Stimulated activated CD4-positive, alpha-beta T cell treated with anti-CD3 and anti-CD28 coated beads, Interleukin-12 subunit alpha, Interleukin-12 subunit beta, amount 100 ng/mL, for 48 hours (primary cell): ENCODE measurements around the gene MED20.

ENCODE experiments used
- DNase-seq, 3 donors: peaks; one replicate each; pipeline ENCODE4 v3.0.0-alpha.2; 2020; ENCODE audit warnings: low read depth in 2 of 3, low spot score in 1 of 3

MED20 gene

GRCh38 chr6:41914869-41915530 is 5.9 kb downstream of the MED20 start:
- no peak for DNase-seq

DNA sequence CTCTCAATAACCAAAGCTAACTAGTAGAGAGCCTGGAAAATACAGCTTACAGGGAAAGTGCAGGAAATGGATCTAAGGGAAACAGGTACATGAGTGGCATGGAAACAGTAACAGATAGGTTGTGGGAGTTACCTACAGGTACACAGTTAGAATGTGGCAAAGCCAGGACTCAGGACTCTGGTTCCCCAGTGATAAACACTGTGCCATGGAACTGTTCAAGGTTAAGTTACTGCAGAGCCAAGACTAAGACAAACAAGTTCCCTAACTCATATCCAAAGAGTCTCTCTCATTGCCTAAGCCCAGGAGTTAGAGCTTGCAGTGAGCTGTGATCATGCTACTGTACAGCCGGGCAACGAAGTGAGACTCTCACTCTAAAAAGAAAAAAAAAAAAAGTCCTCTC is 6.6 kb downstream of the MED20 start:
- DNase-seq = no peak

- DNase-seq = no peak
Observed at GRCh38 chr6:41909727-41910126, 11.2 kb downstream of the MED20 start.

- peak; percentile 35 to 49 (median 48) for DNase-seq
Observed at GRCh38 chr6:41901882-41902519, 18.9 kb downstream of the MED20 start.

GRCh38 chr6:41900861-41901260 is 20.1 kb downstream of the MED20 start:
- DNase-seq = no peak

DNA sequence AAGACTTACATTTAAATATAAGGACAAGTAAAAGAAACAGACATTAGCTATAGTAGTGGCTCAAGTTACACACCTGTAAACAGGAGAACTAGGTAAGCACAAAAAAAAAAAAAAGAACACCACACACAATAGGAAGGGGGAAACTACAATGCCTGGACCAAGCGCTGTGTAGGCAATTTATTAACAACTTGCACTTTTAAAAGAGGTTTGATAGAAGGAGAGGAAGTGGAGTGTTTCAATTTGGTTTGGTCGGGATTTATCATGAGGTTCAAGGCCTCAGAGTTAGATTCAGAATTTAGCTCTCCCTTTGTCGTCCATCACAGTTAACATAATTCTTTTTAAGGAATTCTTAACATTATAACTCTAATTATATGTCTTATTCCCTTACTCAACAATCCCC is 24.7 kb downstream of the MED20 start:
- no peak for DNase-seq

GRCh38 chr6:41895300-41896233 is 25.4 kb downstream of the MED20 start, which contains the start of gene USP49:
USP49 (minus strand) TSS chr6:41895375; CDS start chr6:41806983, 88,392 bp downstream.
- DNase-seq = peak; percentile 81 to 94 (median 92)

DNA sequence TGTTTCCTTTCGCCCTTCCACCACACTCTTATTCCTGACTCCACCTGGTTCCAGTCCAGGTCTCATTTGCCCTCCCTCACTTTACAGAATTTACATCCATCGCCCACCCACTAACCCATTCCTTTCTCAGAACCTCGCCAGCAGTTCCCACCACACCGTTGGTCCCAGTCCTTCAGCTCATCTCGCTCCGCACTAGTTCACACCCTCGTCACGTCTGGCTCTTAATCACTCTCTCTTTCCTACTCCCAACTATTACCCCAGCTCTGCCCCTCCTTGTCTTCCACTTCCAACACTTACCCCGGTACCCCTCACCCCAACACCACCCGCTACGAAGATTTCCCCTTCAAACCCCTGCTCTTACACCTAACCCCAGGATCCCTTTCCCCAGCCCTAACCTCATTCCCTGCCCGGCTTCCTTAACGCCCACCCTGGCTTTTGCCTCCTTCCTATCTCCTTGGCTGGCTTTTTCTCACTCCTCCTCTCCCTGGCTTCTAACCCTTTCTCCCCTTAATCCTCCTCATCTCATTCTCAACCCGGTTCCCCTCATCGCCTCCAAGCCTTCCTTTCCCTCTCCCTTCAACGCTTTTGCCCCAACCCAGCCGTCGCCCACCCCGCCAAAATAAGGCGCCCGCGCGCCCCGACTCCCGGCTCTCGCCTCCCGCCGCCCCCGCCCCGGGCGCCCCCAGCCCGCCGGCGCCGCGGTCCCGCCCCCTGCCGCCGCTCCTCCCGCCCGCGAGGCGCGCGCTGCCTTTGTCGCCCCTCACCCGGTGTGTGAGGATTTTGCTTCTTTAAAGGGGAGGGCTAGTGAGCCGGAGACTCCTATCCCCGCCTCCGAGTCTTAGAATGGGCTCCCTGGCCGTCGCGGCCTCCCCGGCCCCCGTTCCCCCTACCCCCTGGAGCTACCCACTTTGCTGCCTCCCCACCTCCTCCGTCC is 26.3 kb downstream of the MED20 start:
- peak in 2 of 3 donors; percentile 1 to 5 for DNase-seq

GRCh38 chr6:41892921-41893564 is 27.9 kb downstream of the MED20 start:
- DNase-seq = no peak

- no peak for DNase-seq
Observed at GRCh38 chr6:41887331-41887751, 33.6 kb downstream of the MED20 start.

DNA sequence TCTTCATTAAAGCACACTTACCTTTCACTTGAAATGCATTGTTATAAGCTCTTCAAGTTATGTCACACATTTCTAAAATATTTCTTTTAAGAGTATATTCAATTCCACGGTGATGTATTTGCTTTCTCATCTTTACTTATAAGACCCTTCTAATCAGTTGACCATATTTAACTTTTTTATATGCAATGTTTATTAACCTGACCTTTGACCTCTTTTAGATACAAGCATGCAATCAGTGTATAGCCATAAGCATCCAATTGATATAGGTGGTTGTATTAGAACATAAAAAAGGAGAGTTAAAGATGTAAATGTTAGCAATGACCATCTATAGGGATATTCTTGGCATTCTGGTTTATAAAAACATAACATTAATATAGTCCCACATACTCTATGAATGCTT is 35.0 kb downstream of the MED20 start:
- DNase-seq = no peak

DNA sequence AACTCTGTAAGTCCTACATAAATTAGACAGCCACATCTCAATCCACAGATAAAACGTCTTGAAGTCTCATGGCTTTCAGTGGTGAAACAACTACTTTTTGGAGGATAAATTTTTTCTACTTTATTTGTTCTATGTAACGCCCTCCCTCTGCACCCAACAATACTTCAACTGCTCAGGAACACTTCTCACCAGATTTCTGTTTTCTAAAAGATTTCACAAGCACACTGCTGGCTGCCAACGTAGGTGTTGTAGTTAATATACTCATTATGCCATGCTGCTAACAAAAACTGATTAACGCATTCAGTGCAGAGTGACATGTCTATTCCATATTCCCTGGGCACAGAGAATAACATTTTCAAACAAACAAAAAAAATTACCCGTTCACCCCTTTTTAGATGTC is 36.0 kb downstream of the MED20 start:
- no peak for DNase-seq

GRCh38 chr6:41881506-41881905 is 39.4 kb downstream of the MED20 start:
- no peak for DNase-seq

GRCh38 chr6:41878961-41879405 is 42.0 kb downstream of the MED20 start:
- no peak for DNase-seq

GRCh38 chr6:41878246-41878645 is 42.7 kb downstream of the MED20 start:
- no peak for DNase-seq

- no peak for DNase-seq
Observed at GRCh38 chr6:41877051-41877680, 43.8 kb downstream of the MED20 start.

DNA sequence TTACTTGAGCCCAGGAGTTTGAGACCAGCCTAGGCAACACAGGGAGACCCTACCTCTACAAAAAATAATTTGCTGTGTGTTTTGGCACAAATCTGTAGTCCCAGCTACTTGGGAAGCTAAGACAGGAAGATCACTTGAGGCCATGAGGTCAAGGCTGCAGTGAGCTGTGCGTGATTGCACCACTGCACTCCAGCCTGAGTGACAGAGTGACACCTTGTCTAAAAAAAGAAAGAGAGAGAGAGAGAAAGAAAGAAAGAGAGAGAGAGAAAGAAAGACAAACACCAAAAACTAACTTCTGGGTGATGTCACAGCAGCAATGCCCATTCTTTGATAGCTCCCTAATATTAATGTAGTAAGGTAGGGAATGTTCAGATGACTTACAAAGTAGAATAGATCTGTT is 46.2 kb downstream of the MED20 start:
- no peak for DNase-seq

DNA sequence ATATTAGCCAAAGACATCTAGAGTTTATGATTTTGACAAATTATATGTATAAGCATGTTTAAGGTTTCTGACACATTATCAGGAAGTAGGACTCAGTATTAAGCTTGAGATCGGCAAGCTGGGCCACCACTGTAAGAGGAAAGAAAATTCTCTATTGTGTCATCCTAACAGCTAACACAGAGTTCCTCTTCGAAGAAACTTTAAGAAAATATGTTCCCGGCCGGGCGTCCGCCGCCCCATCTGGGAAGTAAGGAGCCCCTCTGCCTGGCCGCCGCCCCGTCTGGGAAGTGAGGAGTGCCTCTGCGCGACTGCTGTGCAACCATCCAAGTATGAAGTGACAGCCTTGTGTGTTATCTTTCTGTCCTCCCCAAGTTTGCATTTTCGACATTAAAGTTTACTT is 48.8 kb downstream of the MED20 start:
- no peak for DNase-seq

DNA sequence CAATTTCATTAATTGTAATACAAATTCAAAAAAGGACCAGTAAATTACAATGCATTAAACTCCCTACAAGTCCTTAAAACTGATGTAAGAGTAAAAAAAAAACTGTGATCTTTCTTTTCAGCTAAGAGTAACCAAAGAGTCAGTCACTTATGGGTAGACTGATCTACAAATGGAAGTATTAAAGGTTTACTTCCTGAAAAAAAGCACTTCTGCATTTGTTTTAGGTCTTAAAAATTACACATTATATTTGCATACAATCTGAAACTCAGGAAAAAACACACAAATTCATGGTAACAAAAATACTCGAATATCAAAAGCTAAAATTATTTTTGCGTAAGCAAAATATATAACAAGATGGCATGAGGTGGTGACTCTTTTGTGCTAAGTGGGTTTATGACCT is 49.2 kb downstream of the MED20 start:
- no peak for DNase-seq

- no peak for DNase-seq
Observed at GRCh38 chr6:41859356-41859755, 61.6 kb downstream of the MED20 start.
